ENCODE results near the gene SMYD1. TPM values are rescaled to one million over a fixed set of nuclear protein-coding genes. Genes with fewer than 3 reads are reported as not detected.

SMYD1 gene
- total RNA-seq, 1 donor from 2014 or later: not detected

- no peak for DNase-seq (ENCODE audit: low read depth, low spot score)
- Mint-ChIP-seq H3K4me1 (no peaks in the 10 kb centered on the region), H3K27me3 (ENCODE audit: low read depth) (peaks cover 3% of the 10 kb centered on the region), H3K4me3 (no peak overlapping the region), H3K9me3 (no peaks in the 10 kb centered on the region), H3K27ac (ENCODE audit: unreplicated experiment) (no peak overlapping the region), H3K36me3 (ENCODE audit: low read depth) (no peaks in the 10 kb centered on the region)
- no peak for TF ChIP-seq CTCF (conservative IDR thresholded peaks at IDR 0.05)
These were observed 63.8 kb downstream of the SMYD1 start for GRCh38 chr2:88131201-88131998.

GRCh38 chr2:88131999-88132368, 64.4 kb downstream of the SMYD1 start:
- DNase-seq (ENCODE audit: low read depth, low spot score): no peak
- Mint-ChIP-seq H3K36me3 (ENCODE audit: low read depth) (no peaks in the 10 kb centered on the region), H3K27me3 (ENCODE audit: low read depth) (no peaks in the 10 kb centered on the region), H3K4me3 (no peak overlapping the region), H3K27ac (ENCODE audit: unreplicated experiment) (no peak overlapping the region), H3K9me3 (no peaks in the 10 kb centered on the region), H3K4me1 (peaks cover 3% of the 10 kb centered on the region)
- TF ChIP-seq CTCF (conservative IDR thresholded peaks at IDR 0.05): no peak

GRCh38 chr2:88133875-88134274, 66.2 kb downstream of the SMYD1 start:
- no peaks in the 10 kb centered on the region for H3K36me3 Mint-ChIP-seq (ENCODE audit: low read depth)
- H3K4me1 Mint-ChIP-seq: peaks cover 4% of the 10 kb centered on the region
- H3K9me3 Mint-ChIP-seq: no peaks in the 10 kb centered on the region
- no peak overlapping the region for H3K27ac Mint-ChIP-seq (ENCODE audit: unreplicated experiment)
- DNase-seq (ENCODE audit: low read depth, low spot score): no peak
- H3K27me3 Mint-ChIP-seq (ENCODE audit: low read depth): no peaks in the 10 kb centered on the region
- no peak for TF ChIP-seq CTCF (conservative IDR thresholded peaks at IDR 0.05)
- no peak overlapping the region for H3K4me3 Mint-ChIP-seq

- Mint-ChIP-seq H3K9me3 (peaks cover under 1% of the 10 kb centered on the region), H3K36me3 (ENCODE audit: low read depth) (no peaks in the 10 kb centered on the region), H3K27ac (ENCODE audit: unreplicated experiment) (no peak overlapping the region), H3K27me3 (ENCODE audit: low read depth) (peaks cover 1% of the 10 kb centered on the region), H3K4me1 (peaks cover 4% of the 10 kb centered on the region), H3K4me3 (no peak overlapping the region)
- TF ChIP-seq CTCF (conservative IDR thresholded peaks at IDR 0.05): no peak
- no peak for DNase-seq (ENCODE audit: low read depth, low spot score)
These were observed 69.2 kb downstream of the SMYD1 start for GRCh38 chr2:88136817-88137216.

DNA sequence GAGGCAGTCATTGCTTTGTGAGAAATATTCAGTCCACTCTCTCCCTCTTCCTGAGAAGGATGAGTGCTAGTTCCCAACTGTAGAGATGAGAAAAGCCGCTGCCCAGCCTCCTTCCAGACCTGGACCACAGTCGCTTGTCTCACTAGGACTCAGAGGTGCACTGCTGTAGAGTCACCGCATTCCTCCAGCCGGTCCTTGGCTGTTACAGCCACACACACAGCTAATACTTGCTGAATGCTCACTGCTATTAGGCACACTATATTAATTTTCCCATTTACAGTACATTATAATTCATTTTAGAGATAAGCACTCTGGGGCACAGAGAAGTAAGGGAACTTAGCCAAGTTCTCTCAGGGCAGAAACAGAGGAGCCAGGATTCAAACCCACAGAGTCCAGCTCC, 70.2 kb downstream of the SMYD1 start:
- no peak for TF ChIP-seq CTCF (conservative IDR thresholded peaks at IDR 0.05)
- no peak for DNase-seq (ENCODE audit: low read depth, low spot score)
- peaks cover 3% of the 10 kb centered on the region for H3K27me3 Mint-ChIP-seq (ENCODE audit: low read depth)
- peaks cover 4% of the 10 kb centered on the region for H3K4me1 Mint-ChIP-seq
- H3K4me3 Mint-ChIP-seq: no peak overlapping the region
- H3K9me3 Mint-ChIP-seq: peaks cover 3% of the 10 kb centered on the region
- H3K27ac Mint-ChIP-seq (ENCODE audit: unreplicated experiment): no peak overlapping the region
- no peaks in the 10 kb centered on the region for H3K36me3 Mint-ChIP-seq (ENCODE audit: low read depth)

Measured in neural crest cell (in vitro differentiated cells).